Ovary (tissue), 9 donors: Measurements from ENCODE around the gene TDO2. TPM values are rescaled to one million over a fixed set of nuclear protein-coding genes. Genes with fewer than 3 reads are reported as not detected.

Experiments
- DNase-seq, 5 donors: peaks; one replicate each; pipeline ENCODE4 v3.0.0-alpha.2; 2019 to 2020
- H3K27ac ChIP-seq, 2 donors: fragments of 200-600 bp; one replicate each; pipeline versions ENCODE4 v1.5.1 to v1.8.0; 2019 to 2022
- H3K27me3 ChIP-seq: fragments of 200-600 bp; one replicate; pipeline ENCODE4 v1.8.0; 2022
- H3K36me3 ChIP-seq: fragments of 200-600 bp; sonication (generic); one replicate; pipeline ENCODE4 v1.5.1; 2019
- H3K4me1 ChIP-seq: one replicate; pipeline ENCODE4 v1.8.1; 2013; ENCODE audit warnings: mild to moderate bottlenecking, moderate library complexity; ENCODE audit not compliant: insufficient read depth
- H3K4me3 ChIP-seq: fragments of 200-600 bp; sonication (generic); one replicate; pipeline ENCODE4 v1.5.1; 2017
- H3K9me3 ChIP-seq, 2 donors: fragments of 200-600 bp in 1 of 2; sonication (generic) in 1 of 2; one replicate each; pipeline versions ENCODE4 v1.5.1 to v1.8.1; 2013 to 2019; ENCODE audit warnings: mild to moderate bottlenecking in 1 of 2, moderate library complexity in 1 of 2
- CTCF ChIP-seq, 3 donors: fragments of 450-650 bp in 2 of 3; fragments of 200-600 bp in 1 of 3; IDR thresholded peaks; one replicate each; pipeline versions ENCODE4 v1.5.1 to v1.8.0; 2016 to 2022; ENCODE audit warnings: antibody characterized with exemption in 3 of 3, mild to moderate bottlenecking in 1 of 3
- EP300 ChIP-seq: sonication (generic); formaldehyde crosslinking; IDR thresholded peaks from one replicate; pipeline ENCODE4 v1.6.1; 2017; ENCODE audit warnings: antibody characterized with exemption
- POLR2A ChIP-seq: fragments of 450-650 bp; IDR thresholded peaks from one replicate; pipeline ENCODE4 v1.6.1; 2017; ENCODE audit warnings: antibody characterized with exemption, mild to moderate bottlenecking, moderate library complexity
- WGBS, 3 donors: extraction: QIAGEN DNeasy Blood & Tissue Kit in 1 of 3; methylation state at CpG; one replicate each; pipeline versions ENCODE4 v1.1.5 to v1.1.7; 2013 to 2017; 5-methylcytosine and 5-hydroxymethylcytosine counted together
- intact Hi-C, 4 donors: fragments of 100-400 bp; cut with DNase I; formaldehyde crosslinking; loops; one replicate each; pipeline versions ENCODE4 v1.11.0 to v1.15.1; 2022 to 2023
- polyA plus RNA-seq, 2 donors: library from polyadenylated mRNA; stranded (reverse); fragments of 200-250 nt in 1 of 2; fragments of 350-450 nt in 1 of 2; fragmentation: Illumina TruSeq in 1 of 2; extraction: RNeasy Lipid Tissue Mini Kit (QIAGEN cat#74804) in 1 of 2; gene quantifications; one replicate each; pipeline ENCODE4 v1.2.3, GENCODE V29; 2013 to 2014
- total RNA-seq, 7 donors: library from RNA; depleted of rRNA in 2 of 7; stranded (reverse); fragments of >200 nt in 2 of 7; fragmentation: NEBNext Ultra II Directional in 3 of 7; extraction: Animal tissue kit (Norgen Biotek cat#: 25700) in 3 of 7; gene quantifications; one replicate each; pipeline versions ENCODE4 v1.1.0 to v1.2.4, GENCODE V29; 2016 to 2023
- donor health status: DM: no; HTN: no; CAD: no; lungs with moderate emphysema.
- donor health status: DM: no; HTN: no; CAD: no.
- donor health status: Bipolar disorder and iron deficiency.
- donor health status: DM: yes; HTN: yes; CAD: no.
- donor health status: DM: no; HTN: no; CAD: no.
- donor health status: DM: yes; HTN: yes; CAD: no.

Gene TDO2
- total and polyA plus RNA-seq, 9 donors: 0.08 to 2.5 (median 0.61) TPM; not detected in 3

- Histone ChIP-seq H3K9me3 (no peaks in the 10 kb centered on the region), H3K27me3 (no peaks in the 10 kb centered on the region), H3K4me3 (peak overlapping the region; percentile 62), H3K36me3 (no peaks in the 10 kb centered on the region), H3K27ac (peak overlapping the region; percentile 90 to 96), H3K4me1 (no peaks in the 10 kb centered on the region)
- DNase-seq: peak in 3 of 5 donors; percentile 22 to 32 (median 27)
- TF ChIP-seq POLR2A: no peak
- TF ChIP-seq EP300: no peak
- TF ChIP-seq CTCF (IDR thresholded peaks at IDR 0.05): no peak
- WGBS, 3 donors: 65 to 77% (median 70%) methylated on average over 11 of the region's 11 CpGs
- intact Hi-C loops: loop anchor here (5.0 to 10.0 kb wide), 2 partner anchors 139 to 142 kb away; no protein-coding TSS in a partner anchor
Observed at GRCh38 chr4:155954118-155954685, 50.7 kb downstream of the TDO2 start.

GRCh38 chr4:155954939-155955338 lies 51.4 kb downstream of the TDO2 start:
- Histone ChIP-seq H3K27me3 (no peaks in the 10 kb centered on the region), H3K4me3 (no peak overlapping the region), H3K4me1 (no peaks in the 10 kb centered on the region), H3K36me3 (no peaks in the 10 kb centered on the region), H3K27ac (no peak overlapping the region), H3K9me3 (no peaks in the 10 kb centered on the region)
- intact Hi-C loops: loop anchor here (5.0 to 10.0 kb wide), 2 partner anchors 140 to 143 kb away; no protein-coding TSS in a partner anchor
- WGBS, 3 donors: 68 to 74% (median 73%) methylated on average over 4 of the region's 4 CpGs
- no peak for DNase-seq
- TF ChIP-seq CTCF (IDR thresholded peaks at IDR 0.05): no peak
- no peak for TF ChIP-seq POLR2A
- no peak for TF ChIP-seq EP300

GRCh38 chr4:155956461-155956860 lies 53.0 kb downstream of the TDO2 start:
- intact Hi-C loops: loop anchor here in 3 of 4 donors (10.0 kb wide), 1 partner anchor 142 kb away; no protein-coding TSS in a partner anchor
- no peak overlapping the region for H3K4me3 ChIP-seq
- DNase-seq: no peak
- no peaks in the 10 kb centered on the region for H3K9me3 ChIP-seq
- WGBS, 3 donors: 41 to 63% (median 59%) methylated on average over 2 of the region's 2 CpGs
- no peaks in the 10 kb centered on the region for H3K36me3 ChIP-seq
- H3K27me3 ChIP-seq: no peaks in the 10 kb centered on the region
- no peak overlapping the region for H3K27ac ChIP-seq
- TF ChIP-seq CTCF (IDR thresholded peaks at IDR 0.05): no peak
- no peaks in the 10 kb centered on the region for H3K4me1 ChIP-seq

GRCh38 chr4:155959417-155959816 lies 55.9 kb downstream of the TDO2 start:
- Histone ChIP-seq H3K4me3 (no peak overlapping the region), H3K36me3 (no peaks in the 10 kb centered on the region), H3K27ac (no peak overlapping the region), H3K9me3 (no peaks in the 10 kb centered on the region), H3K27me3 (no peaks in the 10 kb centered on the region), H3K4me1 (no peaks in the 10 kb centered on the region)
- intact Hi-C loops: loop anchor here in 3 of 4 donors (10.0 kb wide), 1 partner anchor 145 kb away; no protein-coding TSS in a partner anchor
- WGBS, 3 donors: 26 to 60% (median 37%) methylated on average over 4 of the region's 4 CpGs
- DNase-seq: no peak
- TF ChIP-seq EP300 (no peak), POLR2A (no peak), CTCF (IDR thresholded peaks at IDR 0.05) (no peak)
